HG02870 (cell line): ENCODE results near the gene RETNLB.
A peak's percentile ranks its signal among the peaks of the same experiment; 100 is the strongest.

ENCODE experiments used
- ATAC-seq: cut with Tn5 transposase; IDR thresholded peaks from one replicate; pipeline ENCODE4 v1.9.1; 2021; ENCODE audit warnings: mild to moderate bottlenecking, moderate library complexity; ENCODE audit not compliant: unreplicated experiment

RETNLB gene, protein sequence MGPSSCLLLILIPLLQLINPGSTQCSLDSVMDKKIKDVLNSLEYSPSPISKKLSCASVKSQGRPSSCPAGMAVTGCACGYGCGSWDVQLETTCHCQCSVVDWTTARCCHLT

DNA sequence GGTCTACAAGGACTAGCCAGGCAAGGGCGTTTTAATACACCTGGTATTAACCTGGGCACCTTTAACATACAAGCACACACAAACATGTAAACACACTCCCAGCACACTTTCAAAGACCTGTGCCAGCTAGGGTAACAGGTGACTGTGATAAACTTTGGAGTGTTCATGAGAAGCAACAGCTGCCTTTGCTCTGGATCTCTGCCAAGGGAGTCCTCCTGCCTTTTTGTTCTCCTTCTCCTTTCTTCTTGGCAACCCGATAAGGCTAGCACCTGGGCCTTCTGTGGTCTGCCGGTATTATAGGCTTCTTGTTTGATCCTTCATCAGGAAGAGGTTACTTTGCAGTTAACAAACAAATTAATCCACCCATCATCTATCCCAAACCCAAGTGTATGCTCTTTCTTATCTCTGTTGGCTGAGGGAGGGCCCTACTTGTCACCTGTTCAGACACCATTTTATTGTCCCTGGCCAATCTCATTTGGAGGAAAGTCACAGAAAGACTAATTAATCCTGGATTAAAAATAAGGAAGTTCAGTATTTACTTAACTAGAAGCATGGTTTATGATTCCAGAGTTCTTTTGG lies at the start of gene RETNLB:
Gene RETNLB, minus strand, starts transcription at position 7 of the 579 bp plus-strand sequence. CDS start 225 bp downstream, outside the sequence.
- ATAC-seq, result no peak

DNA sequence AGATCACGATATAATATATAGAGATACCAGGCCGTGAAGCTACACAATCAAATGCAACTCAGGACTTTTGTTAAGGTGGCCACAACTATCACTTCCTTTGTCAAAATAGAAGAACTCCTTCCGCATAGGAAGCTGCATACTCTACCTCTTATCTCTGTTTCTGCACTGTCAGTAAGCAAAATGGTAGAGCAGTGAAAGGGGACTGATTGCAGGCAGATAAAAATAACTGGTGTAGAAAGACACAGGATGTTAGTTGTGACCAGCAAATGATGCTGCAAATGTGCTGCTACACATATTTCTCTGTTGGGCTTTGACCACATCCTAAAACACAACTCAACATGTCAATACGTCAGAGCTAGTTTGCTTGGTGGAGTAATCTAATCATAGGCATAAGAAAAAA lies 49.1 kb upstream of the RETNLB start:
- peak; percentile 71 for ATAC-seq

DNA sequence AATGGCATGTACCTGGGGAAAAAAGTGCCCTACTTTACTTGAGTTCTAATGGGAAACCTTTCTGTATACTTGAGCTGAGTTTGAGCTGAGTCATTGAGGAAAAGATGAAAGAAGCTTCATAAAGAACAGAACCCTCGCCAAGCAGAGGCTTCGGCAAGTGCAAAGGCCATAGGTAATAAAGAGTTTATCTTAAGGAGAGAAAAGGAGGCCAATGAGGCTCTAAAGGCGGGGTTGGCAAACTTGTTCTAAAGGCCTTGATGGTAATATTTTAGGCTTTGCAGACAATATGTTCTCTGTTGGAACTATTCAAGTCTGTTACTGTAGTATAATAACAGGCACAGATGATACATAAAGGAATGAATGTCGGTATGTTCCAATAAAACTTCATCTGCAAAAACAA lies 47.8 kb upstream of the RETNLB start:
- ATAC-seq, result no peak

DNA sequence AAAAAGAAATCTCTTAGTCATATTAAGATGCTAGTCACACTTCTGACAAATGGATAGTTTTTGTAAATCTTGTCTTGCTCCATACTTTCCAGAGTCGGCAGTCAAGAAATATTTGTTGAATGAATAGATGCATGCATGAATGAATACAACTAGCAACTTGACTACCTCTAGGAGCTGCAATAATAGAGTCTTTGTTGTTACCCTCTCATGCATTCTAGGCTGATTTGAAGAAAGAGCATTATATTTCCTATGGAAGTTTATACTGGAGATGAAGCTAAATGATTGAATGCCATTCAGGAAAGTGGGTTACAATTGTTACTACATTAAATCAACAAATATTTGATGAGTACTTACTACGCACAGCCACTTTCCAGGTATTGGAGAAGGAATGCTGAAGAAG lies 47.2 kb upstream of the RETNLB start:
- no peak for ATAC-seq

DNA sequence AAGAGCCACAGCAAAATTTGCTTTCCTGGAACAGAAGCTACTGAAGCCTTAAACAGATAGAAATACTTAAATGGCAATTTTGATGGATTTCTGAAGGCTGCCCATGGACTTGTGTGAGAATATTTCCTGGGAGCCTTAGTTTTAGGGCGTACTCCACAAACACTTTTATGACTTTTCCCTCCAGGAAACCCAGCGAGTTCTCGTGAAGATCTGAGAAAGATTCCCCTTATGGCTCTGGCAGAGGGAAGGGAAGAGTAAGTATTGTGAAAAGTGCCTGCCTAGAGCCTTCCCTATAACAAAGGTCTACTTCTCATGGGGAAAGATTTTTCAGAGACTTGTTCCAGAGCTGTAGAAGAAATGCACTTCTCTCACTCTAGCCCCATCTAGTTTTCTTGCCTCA lies 34.3 kb upstream of the RETNLB start:
- ATAC-seq, result no peak

DNA sequence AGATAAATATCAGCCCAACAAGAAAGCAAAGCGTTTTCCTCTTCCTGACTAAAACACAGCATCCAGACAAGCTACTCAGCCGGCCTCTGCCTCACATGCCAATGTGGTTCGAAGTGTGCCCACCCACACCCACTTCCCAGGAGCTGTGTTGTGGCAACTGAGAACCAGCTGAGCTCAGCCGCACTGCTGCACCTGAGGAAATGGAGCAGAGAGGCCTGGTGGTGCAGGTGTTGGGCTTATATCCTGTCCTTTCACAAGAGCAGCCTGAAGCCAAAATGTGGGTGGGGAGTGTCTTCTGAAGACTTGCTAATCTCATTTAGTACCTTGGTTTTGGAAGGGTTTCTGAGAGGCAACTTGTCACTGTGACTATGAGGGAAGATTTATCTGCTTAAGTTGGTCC lies 23.0 kb upstream of the RETNLB start:
- no peak for ATAC-seq

DNA sequence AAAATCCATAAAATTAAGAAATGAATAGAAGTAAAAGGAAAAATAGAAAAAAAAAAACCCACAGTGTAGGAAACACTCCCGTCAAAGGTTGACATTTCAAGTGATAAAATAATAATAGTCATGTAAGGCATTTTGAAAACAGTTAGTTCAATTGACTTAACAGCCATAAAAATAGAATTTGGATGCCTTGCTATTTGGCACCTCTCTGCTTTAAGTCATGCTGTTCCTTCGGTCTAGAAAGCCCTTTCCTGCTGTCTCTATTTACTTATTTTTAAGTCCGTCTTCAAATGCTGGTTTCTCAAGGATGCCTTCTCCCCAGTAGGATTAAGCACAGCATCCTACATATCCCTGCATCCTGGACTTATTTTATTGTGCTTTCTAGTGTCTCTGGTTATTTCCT lies 22.3 kb upstream of the RETNLB start:
- ATAC-seq, result no peak

DNA sequence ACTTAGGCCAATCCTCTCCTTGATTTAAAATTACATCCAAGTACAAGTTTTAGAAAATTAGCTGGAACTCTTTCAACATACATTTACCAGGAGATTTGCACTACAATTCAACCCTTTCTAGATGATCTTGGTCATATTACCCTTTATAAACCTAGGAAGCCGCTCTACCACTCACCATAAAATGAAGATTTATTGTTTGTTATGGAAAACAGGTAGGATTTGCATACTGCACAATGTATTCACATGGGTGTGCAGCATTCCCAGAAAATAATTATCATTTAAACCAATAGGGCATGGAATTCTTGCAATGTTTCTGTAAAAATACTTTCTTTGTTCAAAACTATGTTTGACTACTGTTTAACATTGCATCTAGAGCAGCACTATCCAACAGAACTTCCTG lies 18.4 kb upstream of the RETNLB start:
- ATAC-seq, result no peak

DNA sequence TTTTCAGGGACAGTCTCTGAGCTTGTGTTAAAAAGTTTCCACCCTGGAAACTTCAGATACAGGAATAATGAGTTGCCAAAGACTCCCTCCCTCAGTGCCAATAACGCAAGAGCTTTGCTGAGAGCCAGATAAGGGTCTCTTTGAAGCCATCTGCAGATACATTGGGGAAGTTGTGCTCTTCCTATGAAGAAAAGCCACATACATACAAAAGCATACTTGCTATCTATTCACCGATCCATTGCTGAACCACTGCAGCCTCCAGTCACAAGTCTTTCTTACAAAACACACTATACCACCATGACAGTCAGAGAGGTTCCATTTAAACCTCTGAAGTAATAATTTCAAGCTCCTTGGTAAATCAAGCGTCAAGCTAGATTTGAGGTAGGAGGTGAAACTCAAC lies 10.0 kb upstream of the RETNLB start:
- no peak for ATAC-seq

DNA sequence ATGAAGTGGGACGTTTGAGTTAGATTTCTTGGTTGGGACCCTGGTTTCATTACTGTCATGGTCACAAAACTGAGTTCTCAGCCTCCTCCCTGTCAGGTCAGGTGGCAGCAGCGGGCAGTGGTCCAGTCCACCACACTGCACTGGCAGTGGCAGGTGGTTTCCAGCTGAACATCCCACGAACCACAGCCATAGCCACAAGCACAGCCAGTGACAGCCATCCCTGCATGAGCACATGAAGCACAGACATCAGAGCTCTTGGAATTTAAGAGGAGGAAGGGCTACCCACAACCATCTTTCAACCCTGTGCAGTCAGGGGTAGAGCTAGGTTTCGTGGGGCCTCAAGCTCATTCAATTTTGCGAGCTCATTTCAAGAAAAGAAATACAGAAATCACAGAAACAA lies 1.5 kb downstream of the RETNLB start:
- no peak for ATAC-seq

DNA sequence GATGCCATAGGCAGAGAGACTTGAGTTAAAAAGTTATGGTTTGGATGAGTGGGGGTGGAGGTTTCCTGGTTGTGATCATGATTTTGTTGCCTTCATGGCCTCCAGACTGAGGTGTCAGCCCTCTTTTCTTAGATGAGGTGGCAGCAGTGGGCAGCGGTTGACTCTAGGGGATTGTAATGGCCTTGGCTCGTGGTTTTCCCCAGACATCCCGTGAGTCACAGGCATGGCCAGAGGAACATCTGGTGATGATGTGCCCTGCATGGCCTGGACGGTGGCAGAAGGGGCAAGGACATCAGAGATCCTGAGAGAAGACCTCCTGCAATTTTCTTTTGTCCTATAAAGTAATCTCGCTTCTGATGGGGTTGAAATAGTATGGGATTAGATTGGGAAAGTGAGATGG lies 12.4 kb downstream of the RETNLB start:
- ATAC-seq, result no peak

DNA sequence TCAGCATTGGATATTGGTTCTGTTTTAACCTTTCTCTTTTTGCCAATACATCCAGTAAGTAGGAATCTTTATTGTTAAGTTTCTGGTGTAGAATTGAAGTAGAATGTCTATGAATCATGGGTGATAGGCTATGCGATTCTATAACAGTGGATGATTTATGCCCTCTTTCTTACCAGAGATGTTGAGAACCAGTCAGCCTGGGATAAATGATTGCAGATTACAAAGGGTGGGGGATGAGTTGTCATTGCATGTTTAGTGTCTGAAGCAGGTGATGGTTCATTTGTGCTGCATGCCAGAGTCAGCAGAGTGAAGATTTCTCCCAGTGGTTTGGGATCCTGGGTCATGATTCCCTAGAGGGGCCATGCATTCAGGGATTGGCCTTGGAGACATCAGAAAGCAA lies 14.3 kb downstream of the RETNLB start:
- ATAC-seq, result no peak

DNA sequence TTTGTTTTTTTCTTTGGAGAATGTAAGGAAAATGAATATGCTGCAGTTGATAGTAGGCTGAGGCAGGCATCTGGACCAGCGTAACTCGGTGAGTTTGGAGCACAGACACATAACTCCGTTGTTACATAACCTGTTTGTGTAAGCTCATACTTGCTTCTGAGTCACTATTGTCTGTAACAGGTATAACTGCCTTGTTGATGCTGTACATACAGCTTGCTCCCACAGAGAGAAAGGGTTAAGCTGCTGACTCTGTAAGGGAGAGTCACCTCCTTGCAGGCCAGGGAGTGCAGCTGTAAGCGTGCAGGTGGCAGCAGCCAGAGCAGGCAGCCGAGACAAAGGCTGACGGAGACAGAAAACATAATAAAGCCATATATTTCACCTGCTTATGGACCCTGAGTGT lies 20.4 kb downstream of the RETNLB start:
- ATAC-seq, result no peak

DNA sequence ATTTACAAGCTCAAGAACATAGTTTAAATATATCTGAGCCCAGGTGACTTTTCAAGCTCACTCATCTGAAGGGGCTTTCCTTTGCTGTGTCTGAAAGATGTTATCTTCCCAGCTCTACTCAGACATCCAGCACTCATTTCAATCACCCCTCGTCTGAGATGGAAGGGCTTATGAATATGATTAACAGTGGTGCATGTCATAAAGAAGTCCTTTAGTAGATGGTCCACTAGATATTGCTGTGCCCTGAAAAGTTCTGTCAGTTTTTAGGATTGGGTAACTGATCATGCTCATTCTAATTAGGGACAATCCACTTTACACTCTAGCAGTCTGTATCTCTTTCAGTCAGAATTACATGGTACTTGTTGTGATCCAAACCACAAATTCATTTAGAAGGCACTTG lies 28.3 kb downstream of the RETNLB start:
- ATAC-seq, result no peak

DNA sequence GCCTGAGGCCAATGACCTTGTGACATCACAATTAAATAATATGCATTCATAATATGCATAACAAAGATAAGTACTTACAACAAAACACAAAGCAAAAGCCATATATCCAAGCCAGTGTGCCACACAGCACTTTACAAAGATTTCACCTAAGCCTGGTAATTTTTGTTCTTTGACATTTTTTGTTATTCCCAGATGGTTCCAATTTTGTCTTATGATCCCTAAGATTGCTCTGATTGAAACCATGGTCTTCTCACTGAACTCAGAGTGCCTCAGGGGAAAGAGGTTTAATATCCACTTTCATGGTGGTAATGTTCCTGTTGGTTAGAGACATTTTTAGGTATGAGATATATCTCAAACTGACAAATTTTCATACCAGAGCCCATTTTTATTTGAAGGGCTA lies 29.1 kb downstream of the RETNLB start:
- no peak for ATAC-seq

DNA sequence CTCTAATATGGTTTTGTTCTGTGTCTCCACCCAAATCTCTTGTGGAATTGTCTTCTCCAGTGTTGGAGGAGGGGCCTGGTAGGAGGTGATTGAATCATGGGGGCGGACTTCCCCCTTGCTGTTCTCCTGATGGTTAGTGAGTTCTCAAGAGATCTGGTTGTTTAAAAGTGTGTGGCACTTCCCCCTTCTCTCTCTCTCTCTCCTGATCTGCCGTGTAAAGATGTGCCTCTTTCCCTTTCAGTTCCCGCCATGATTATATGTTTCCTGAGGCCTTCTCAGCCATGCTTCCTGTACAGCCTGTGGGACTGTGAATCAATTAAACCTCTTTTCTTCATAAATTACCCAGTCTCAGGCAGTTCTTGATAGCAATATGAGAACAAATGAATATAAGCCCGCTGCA lies 33.1 kb downstream of the RETNLB start:
- no peak for ATAC-seq

DNA sequence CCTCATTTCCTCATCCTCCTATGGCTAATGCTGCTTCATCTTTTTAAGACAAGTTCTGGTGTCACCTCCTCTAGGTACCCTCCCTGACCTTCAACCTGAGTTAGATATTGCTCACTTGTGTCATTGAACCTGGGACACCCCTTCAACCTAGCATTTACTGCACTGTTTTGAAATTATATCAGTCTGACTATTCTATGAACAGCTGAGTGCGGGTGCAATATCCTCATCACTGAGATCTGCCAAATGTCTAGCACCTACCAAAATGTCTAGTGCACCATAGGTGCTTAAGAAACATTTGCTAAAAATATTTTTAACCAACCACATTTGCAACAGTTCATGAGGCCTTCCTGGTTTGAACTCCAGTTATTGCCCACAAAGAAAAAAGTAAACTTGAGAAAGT lies 34.5 kb downstream of the RETNLB start:
- ATAC-seq, result no peak

DNA sequence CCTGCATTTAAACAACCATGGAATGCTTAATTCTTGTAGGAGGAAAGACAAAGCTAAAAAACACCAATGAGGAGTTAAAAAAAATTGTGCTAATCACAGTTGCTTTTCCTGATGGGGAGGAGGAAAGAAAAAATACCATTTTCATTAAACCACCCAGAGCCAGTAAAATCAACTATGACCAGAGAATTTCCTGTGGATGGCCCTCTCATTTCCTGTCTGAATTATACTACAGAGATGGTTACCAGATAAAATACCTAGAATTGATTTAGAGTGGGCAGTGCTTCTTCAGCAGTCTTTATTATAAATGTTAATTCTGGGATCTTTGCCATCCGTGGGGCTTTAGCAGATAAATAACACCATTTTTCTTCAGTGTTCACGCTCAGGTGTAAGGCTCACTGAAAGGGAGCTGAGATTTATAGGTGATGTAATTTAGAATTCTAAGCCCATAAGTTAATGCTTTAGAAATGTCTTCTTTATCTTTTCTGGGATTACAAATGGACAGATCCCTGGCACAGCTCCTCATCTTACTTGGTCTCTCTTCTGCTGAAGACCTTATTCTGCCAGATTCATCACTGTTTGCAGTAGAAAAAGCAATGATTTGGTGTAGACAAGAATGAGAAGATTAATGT lies 37.9 kb downstream of the RETNLB start:
- no peak for ATAC-seq

DNA sequence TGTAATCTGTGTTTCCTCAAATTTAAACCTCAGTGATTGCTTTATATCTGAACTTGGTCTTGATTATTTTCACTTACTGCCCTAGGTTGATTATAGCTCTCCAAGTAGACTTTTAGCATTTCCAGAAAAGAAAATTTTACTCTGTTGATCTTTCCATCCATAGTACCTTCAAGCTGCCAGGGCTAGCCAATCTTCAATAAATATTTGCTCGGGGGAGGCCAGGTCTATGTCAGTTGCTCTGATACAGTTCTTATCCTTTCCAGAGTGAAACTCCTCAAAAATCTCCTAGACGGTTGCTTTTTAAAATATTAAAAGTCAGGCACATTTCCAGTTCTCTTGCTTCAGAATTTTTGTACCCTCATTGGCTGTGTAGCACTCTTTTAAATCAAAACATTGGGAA lies 38.8 kb downstream of the RETNLB start:
- no peak for ATAC-seq

DNA sequence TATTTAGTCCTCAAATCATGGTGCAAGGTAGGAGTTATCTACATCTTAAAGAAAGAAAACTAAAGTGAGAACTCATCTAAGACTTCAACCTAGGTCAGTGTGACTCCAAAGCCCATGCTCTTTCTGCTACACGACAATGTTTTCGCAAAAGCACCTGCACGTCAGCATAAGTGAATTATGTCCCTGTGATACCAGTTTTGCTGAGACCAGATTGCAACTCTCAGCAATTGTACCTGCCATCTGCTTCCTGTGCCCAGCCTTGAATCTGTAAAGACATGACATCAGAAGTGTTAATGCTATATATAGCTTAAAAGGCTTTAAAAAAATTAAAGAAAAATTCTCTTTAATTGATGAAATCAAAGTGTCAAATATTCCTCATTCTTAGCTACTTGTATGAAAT lies 43.4 kb downstream of the RETNLB start:
- ATAC-seq, result no peak

DNA sequence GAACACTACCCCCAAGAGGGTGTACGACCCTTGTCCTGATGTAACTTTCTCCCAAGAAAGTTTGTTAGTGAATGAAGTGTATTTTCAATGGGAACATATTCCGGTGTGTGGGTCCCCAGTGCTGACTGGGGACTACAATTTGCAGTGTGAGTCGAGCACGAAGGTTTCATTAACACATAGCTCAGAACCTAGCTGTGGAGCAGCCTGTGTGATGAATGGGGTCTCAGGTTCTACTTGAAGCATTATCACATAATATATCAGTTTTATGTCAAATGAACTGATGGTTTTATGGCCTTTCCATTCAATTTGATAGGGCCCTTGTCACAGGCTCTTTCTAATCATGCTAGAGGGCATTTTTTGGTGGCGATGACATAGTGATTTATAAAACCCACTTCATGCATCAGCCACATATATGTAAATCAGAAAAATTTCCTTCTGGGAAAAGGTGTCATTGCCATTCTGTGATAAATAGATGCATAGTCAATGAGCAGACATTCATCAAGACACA lies 44.1 kb downstream of the RETNLB start:
- ATAC-seq, result no peak
